GM12801 (cell line): ENCODE measurements around the gene ME3.

Source experiments
- TF ChIP-seq, protein P1 (sequence below): IDR thresholded peaks from one replicate; pipeline ENCODE4 v1.5.1; 2011; ENCODE audit warnings: control low read depth; ENCODE audit not compliant: insufficient read length; ENCODE audit errors: extremely low read depth

The ME3 gene

DNA sequence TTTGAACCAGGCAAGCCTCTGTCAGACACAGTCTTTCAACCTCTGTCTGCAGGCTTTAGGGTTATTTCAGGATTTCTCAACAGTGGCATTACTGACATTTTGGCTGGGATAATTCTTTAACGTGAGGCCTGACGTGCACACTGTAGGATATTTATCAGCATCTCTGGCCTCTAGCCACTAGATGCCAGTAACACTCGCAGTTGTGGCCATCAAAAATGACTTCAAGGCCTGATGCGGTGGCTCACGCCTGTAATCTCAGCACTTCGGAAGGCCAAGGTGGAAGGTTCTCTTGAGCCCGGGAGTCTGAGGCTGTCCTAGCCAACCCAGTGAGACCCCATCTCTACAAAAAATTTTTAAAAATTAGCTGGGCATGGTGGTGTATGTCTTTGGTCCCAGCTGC is 184.7 kb downstream of the ME3 start:
- TF ChIP-seq, protein P1, sequence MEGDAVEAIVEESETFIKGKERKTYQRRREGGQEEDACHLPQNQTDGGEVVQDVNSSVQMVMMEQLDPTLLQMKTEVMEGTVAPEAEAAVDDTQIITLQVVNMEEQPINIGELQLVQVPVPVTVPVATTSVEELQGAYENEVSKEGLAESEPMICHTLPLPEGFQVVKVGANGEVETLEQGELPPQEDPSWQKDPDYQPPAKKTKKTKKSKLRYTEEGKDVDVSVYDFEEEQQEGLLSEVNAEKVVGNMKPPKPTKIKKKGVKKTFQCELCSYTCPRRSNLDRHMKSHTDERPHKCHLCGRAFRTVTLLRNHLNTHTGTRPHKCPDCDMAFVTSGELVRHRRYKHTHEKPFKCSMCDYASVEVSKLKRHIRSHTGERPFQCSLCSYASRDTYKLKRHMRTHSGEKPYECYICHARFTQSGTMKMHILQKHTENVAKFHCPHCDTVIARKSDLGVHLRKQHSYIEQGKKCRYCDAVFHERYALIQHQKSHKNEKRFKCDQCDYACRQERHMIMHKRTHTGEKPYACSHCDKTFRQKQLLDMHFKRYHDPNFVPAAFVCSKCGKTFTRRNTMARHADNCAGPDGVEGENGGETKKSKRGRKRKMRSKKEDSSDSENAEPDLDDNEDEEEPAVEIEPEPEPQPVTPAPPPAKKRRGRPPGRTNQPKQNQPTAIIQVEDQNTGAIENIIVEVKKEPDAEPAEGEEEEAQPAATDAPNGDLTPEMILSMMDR: no peak

DNA sequence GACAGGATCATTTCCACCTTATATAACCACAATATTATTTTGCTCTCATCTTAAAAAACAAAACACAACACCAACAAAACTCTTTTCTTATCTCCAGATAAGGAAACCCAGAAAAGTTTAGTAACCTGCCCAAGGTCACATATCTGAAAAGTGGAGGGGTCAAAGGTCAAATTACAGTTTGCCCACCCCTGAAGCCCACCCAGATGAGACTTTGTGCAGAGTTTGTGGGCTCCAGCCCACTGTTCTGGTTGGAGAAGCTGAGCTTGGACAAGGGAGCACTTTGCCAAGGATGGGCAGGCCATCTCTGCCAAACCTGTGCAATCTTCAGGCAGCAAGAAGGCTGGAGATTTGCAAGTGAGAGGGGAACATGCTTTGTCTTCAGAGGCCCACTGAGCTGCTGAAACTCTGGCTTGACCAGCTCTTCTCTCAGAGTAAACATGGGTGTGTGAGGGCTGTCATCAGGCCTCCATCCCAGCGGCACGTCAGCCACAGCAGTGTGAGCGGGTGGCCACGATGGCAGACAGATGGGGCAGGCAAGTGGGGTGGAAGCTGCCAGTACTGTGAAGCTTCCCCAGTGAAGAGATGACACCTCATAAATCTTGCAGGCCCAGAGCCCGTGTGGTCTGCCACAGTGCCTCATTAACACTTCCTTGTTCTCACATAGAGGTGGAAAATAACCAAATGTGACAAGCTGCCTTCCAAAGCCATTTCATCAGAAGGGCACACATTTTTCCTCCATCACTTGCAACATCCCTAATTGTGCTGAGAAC is 186.0 kb downstream of the ME3 start:
- TF ChIP-seq, protein P1: no peak

DNA sequence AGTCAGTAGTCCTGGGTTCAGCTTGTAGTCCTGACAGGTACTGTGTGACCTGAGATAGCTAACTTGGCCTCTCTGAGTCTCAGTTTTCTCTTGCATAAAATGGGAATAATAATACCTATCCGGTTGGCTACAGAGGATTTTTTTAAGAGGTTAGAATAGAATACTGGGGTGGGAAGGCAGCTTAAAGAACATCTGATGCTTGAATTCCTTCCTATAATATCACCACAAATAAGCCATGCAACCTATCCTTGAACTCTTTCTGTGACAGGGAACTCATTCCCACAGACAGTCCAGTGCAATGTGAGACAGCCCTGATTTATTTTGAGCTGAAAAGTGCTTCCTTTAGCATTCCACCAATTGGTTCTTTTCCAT is 187.6 kb downstream of the ME3 start:
- TF ChIP-seq, protein P1: no peak

DNA sequence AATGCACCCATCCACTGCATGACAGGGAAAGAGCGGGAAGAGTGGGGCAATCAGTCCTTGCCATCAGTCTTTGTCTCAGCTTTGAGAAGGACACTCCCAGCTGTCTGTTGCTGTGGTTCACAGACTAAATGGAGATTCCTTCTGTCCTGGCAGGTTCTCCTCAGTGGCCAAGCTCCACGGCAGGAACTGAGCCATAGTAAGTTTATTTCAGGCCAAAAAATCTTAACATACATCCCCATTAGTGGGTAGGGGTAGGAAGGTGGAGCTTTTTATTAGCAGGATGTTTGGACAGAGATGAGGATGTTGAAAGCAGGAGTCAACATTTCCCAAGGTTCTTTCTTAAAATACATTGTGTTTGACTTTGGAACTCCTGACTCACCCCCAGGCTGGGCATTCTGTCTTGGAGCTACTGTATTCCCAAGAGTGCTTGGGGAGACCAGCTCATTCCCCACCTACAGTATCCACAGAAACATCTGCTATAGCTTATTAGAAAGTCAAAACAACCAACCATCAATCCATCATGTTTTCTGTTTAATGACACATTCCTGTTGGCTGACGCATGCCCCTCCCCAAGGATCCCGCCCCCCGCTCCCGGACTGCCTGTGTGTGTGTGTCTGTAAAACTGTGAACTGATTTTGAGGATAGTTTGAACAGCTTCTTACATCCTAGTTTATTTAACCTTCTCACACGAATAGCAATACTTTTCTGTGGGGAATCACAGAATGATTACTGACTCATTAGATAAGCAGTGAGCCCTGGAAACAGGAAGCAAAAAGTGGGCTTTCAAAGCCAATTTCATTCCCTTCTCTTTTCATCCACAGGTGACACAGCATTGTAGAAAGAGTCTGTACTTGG is 188.2 kb downstream of the ME3 start:
- TF ChIP-seq, protein P1: no peak

DNA sequence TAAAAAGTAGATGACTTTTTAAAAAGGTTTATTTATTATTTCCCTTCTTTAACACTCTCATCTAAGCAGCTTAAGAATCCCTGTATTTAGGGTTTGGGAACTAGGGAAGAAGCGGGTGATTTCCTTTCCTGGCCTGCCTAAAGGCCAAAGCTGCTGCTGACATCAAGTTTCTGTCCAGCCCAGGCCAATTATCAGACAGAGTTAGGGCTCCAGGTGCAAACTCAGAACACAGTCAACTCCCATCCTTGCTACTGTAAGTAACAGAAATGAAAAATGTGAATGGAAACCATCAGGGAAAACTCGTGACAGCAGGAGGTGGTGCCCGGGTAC is 188.8 kb downstream of the ME3 start:
- TF ChIP-seq, protein P1: no peak

DNA sequence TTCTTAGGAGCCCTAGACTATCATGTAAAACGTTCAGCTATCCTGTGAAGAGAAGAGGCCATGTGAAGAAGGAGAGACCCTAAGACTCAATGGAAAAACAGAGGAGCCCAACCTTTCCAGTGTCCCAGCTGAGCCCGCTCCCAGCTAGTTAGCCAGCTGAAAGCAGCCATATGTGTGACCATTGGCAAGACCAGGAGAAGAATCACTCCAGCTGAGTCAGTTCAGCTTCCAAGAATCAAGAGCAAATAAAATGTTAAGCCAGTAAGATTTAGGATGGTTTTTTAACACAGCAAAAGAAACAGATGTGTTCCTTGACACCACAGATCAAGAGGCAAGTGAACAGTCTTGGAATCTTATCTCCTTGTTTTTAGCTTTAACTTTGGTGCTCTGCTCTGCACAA is 189.7 kb downstream of the ME3 start:
- TF ChIP-seq, protein P1: no peak

DNA sequence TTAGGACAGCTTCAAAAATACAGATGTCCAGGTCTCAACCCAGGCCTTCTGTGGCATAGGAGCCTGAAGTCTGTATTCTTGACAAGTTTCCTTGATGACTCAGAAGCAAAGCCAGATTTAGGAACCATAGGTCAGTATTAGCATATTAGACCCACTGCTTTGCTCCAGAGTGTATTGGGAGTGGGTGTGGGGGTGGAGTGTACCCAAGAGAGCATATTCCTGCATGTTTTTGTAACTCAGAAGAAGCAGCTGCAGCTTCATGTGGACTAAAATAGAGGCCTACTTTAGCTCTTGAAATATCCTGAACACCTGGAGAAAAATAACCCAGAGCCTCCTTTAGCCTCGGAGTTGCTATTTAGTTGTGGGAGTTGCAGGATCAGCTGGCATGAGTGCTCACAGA is 191.0 kb downstream of the ME3 start:
- TF ChIP-seq, protein P1: no peak
